HFF-Myc (cell line): Measurements from ENCODE around the gene NIPAL4.

Experiments used
- DNase-seq: peaks from one replicate; pipeline ENCODE4 v3.0.0-alpha.2; 2011; ENCODE audit warnings: low read depth; ENCODE audit errors: extremely low read depth
- H3K4me3 ChIP-seq: replicated peaks from 2 replicates; pipeline ENCODE4 v1.5.1; 2011; ENCODE audit warnings: low read depth, mild to moderate bottlenecking, control low read depth, low read length
- TF ChIP-seq, protein P1 (sequence below): IDR thresholded peaks from 2 replicates; pipeline ENCODE4 v1.5.1; 2012; ENCODE audit warnings: mild to moderate bottlenecking, low read depth, low read length, control low read depth; ENCODE audit errors: missing control alignments

Gene NIPAL4

GRCh38 chr5:157492886-157493285 is 32.9 kb downstream of the NIPAL4 start:
- H3K4me3 ChIP-seq = no peak overlapping the region
- TF ChIP-seq, protein P1, sequence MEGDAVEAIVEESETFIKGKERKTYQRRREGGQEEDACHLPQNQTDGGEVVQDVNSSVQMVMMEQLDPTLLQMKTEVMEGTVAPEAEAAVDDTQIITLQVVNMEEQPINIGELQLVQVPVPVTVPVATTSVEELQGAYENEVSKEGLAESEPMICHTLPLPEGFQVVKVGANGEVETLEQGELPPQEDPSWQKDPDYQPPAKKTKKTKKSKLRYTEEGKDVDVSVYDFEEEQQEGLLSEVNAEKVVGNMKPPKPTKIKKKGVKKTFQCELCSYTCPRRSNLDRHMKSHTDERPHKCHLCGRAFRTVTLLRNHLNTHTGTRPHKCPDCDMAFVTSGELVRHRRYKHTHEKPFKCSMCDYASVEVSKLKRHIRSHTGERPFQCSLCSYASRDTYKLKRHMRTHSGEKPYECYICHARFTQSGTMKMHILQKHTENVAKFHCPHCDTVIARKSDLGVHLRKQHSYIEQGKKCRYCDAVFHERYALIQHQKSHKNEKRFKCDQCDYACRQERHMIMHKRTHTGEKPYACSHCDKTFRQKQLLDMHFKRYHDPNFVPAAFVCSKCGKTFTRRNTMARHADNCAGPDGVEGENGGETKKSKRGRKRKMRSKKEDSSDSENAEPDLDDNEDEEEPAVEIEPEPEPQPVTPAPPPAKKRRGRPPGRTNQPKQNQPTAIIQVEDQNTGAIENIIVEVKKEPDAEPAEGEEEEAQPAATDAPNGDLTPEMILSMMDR = no peak
- no peak for DNase-seq

GRCh38 chr5:157494178-157494832 is 34.3 kb downstream of the NIPAL4 start:
- no peak overlapping the region for H3K4me3 ChIP-seq
- no peak for DNase-seq
- TF ChIP-seq, protein P1 = no peak

DNA sequence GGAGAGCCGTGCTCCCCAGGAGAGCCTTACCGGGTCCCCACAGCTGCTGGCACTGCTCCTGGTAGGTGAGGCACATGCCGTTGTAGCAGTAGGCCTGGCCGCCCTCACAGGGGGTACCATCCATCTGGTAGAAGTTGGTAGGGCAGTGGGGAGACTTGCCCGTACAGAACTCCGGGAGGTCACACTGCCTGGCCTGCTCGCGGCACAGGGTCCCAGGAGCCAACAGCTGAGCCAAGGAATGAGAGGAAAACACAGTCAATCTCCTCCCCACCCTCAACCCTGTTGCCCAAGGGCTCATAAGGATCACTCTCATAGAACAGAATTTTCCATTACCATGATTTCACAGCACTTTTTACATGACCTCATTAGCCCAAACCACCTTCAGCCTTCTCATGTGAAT is 36.9 kb downstream of the NIPAL4 start:
- TF ChIP-seq, protein P1 = no peak
- no peak for DNase-seq
- no peak overlapping the region for H3K4me3 ChIP-seq

- no peak overlapping the region for H3K4me3 ChIP-seq
- DNase-seq = no peak
- TF ChIP-seq, protein P1 = no peak
Measured at GRCh38 chr5:157497875-157498611, 38.0 kb downstream of the NIPAL4 start.

DNA sequence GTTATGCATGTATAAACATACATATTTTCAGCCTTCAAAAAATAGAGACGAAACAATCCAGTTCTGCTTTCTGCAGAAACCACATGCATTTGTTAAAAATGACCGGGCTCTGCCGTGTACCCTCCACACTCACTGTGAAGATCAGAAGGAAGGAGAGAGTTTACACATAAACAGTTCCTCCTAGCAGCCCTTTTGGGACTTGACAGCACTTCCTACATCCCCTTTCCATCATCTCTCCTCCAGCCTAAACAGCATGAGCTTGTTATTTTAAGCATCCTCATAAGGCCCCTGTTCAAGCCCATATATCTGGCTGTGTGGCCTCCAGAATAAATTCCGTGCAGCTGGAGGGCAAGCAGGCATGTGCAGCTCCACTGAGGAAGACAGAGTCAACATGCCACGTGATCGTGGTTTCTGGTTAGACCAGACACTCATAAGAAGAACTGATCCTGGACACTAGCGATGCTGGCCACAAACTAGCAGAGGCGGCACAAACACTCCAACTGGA is 42.2 kb downstream of the NIPAL4 start:
- no peak overlapping the region for H3K4me3 ChIP-seq
- TF ChIP-seq, protein P1 = no peak
- no peak for DNase-seq

GRCh38 chr5:157504053-157504452 is 44.0 kb downstream of the NIPAL4 start:
- H3K4me3 ChIP-seq = no peak overlapping the region
- DNase-seq = no peak
- TF ChIP-seq, protein P1 = no peak
